HepG2 (cell line): ENCODE measurements around the gene SCYGR6. TPM values are rescaled to one million over a fixed set of nuclear protein-coding genes. Genes with fewer than 3 reads are reported as not detected.

Experiments
- BRD4 ChIP-seq: sonication (generic); formaldehyde crosslinking; IDR thresholded peaks from 2 replicates; pipeline ENCODE4 v1.4.0; 2020; ENCODE audit warnings: missing genetic modification reagents
- DNMT3B ChIP-seq: conservative IDR thresholded peaks from 2 replicates; pipeline ENCODE4 v1.6.1; 2016; ENCODE audit warnings: missing biosample characterization, control low read depth
- FOXA1 ChIP-seq, 2 experiments: fragments of 450-650 bp in 1 of 2; sonication (generic) in 1 of 2; formaldehyde crosslinking in 1 of 2; IDR thresholded peaks; 2 replicates each; pipeline versions ENCODE4 v1.4.0 to v1.6.1; 2016 to 2020; ENCODE audit warnings: missing genetic modification reagents in 1 of 2
- FOXP1 ChIP-seq, 2 experiments: fragments of 450-650 bp in 1 of 2; IDR thresholded peaks; 2 replicates each; pipeline ENCODE4 v1.6.1; 2017 to 2018; ENCODE audit warnings: antibody characterized with exemption in 1 of 2
- HOXA9 ChIP-seq: sonication (generic); formaldehyde crosslinking; IDR thresholded peaks from 2 replicates; pipeline ENCODE4 v1.8.1; 2022; ENCODE audit warnings: missing genetic modification reagents, mild to moderate bottlenecking, moderate library complexity, borderline replicate concordance
- MYNN ChIP-seq: sonication (generic); formaldehyde crosslinking; IDR thresholded peaks from 2 replicates; pipeline ENCODE4 v1.4.0; 2020; ENCODE audit warnings: mild to moderate bottlenecking, low read depth, missing genetic modification reagents
- NCOA1 ChIP-seq: sonication (generic); formaldehyde crosslinking; IDR thresholded peaks from 2 replicates; pipeline ENCODE4 v1.9.0; 2021; ENCODE audit warnings: missing genetic modification reagents
- NCOA2 ChIP-seq: sonication (generic); formaldehyde crosslinking; IDR thresholded peaks from 2 replicates; pipeline ENCODE4 v1.8.0; 2022; ENCODE audit warnings: inconsistent platforms
- NPAS2 ChIP-seq: sonication (generic); formaldehyde crosslinking; IDR thresholded peaks from 2 replicates; pipeline ENCODE4 v1.8.0; 2022; ENCODE audit warnings: mild to moderate bottlenecking, missing genetic modification reagents, borderline replicate concordance
- RAD51 ChIP-seq: fragments of 450-650 bp; IDR thresholded peaks from 2 replicates; pipeline ENCODE4 v1.6.1; 2016; ENCODE audit warnings: borderline replicate concordance
- SOX6 ChIP-seq, 2 experiments: fragments of 450-650 bp in 1 of 2; sonication (generic) in 1 of 2; formaldehyde crosslinking in 1 of 2; IDR thresholded peaks; 2 replicates each; pipeline versions ENCODE4 v1.4.0 to v1.6.1; 2017 to 2020; ENCODE audit warnings: antibody characterized with exemption in 1 of 2, mild to moderate bottlenecking in 1 of 2, missing genetic modification reagents in 1 of 2
- SYNCRIP ChIP-seq: fragments of 200-400 bp; formaldehyde crosslinking; IDR thresholded peaks from 2 replicates; pipeline ENCODE4 v1.6.1; 2018; ENCODE audit warnings: mild to moderate bottlenecking, low read depth, low read length; ENCODE audit not compliant: insufficient read depth
- TIGD3 ChIP-seq: sonication (generic); formaldehyde crosslinking; IDR thresholded peaks from 2 replicates; pipeline ENCODE4 v1.5.1; 2020; ENCODE audit warnings: mild to moderate bottlenecking, missing genetic modification reagents, borderline replicate concordance
- XBP1 ChIP-seq: sonication (generic); formaldehyde crosslinking; IDR thresholded peaks from 2 replicates; pipeline ENCODE4 v1.5.0; 2020; ENCODE audit warnings: missing genetic modification reagents
- ZBTB20 ChIP-seq: sonication (generic); formaldehyde crosslinking; IDR thresholded peaks from 2 replicates; pipeline ENCODE4 v1.8.1; 2023; ENCODE audit warnings: missing genetic modification reagents, low read depth, mild to moderate bottlenecking, borderline replicate concordance
- ZMYM2 ChIP-seq: sonication (generic); formaldehyde crosslinking; IDR thresholded peaks from 2 replicates; pipeline ENCODE4 v1.8.0; 2022; ENCODE audit warnings: mild to moderate bottlenecking, missing genetic modification reagents
- ZNF207 ChIP-seq: fragments of 450-650 bp; IDR thresholded peaks from 2 replicates; pipeline ENCODE4 v1.6.1; 2016; ENCODE audit warnings: antibody characterized with exemption, borderline replicate concordance
- ZNF350 ChIP-seq: sonication (generic); formaldehyde crosslinking; IDR thresholded peaks from 2 replicates; pipeline ENCODE4 v1.4.0; 2020; ENCODE audit warnings: mild to moderate bottlenecking, low read depth, missing genetic modification reagents, borderline replicate concordance
- ZNF510 ChIP-seq: sonication (generic); formaldehyde crosslinking; IDR thresholded peaks from 2 replicates; pipeline ENCODE4 v1.4.0; 2020; ENCODE audit warnings: low read depth, mild to moderate bottlenecking, missing genetic modification reagents
- ZNF782 ChIP-seq: sonication (generic); formaldehyde crosslinking; IDR thresholded peaks from 2 replicates; pipeline ENCODE4 v1.4.0; 2020; ENCODE audit warnings: missing genetic modification reagents, mild to moderate bottlenecking, borderline replicate concordance
- ZNF784 ChIP-seq: sonication (generic); formaldehyde crosslinking; IDR thresholded peaks from 2 replicates; pipeline ENCODE4 v1.5.1; 2020; ENCODE audit warnings: missing genetic modification reagents, mild to moderate bottlenecking, borderline replicate concordance
- ZNF891 ChIP-seq: sonication (generic); formaldehyde crosslinking; IDR thresholded peaks from 2 replicates; pipeline ENCODE4 v1.5.0; 2020; ENCODE audit warnings: mild to moderate bottlenecking, missing genetic modification reagents
- polyA plus RNA-seq, 8 experiments: library from polyadenylated mRNA; depleted of rRNA in 3 of 8; stranded (reverse) in 7 of 8; unstranded in 1 of 8; fragments of >200 nt; fragmentation: Illumina TruSeq in 4 of 8; extraction: Trizol in 4 of 8; gene quantifications; 2 replicates each; pipeline versions ENCODE4 v1.2.1 to v1.2.3, GENCODE V29; 2011 to 2016; ENCODE audit warnings: low read depth in 4 of 8, missing spikeins in 1 of 8, mixed read lengths in 1 of 8; ENCODE audit not compliant: insufficient read depth in 1 of 8
- total RNA-seq, 5 experiments: library from RNA; depleted of rRNA; stranded (reverse); fragments of >200 nt; fragmentation: Illumina TruSeq; extraction: Trizol; gene quantifications; 2 replicates each; pipeline ENCODE4 v1.2.3, GENCODE V29; 2016; ENCODE audit warnings: low read depth in 1 of 5
- TF ChIP-seq, protein P1 (sequence below): sonication (generic); formaldehyde crosslinking; IDR thresholded peaks from 2 replicates; pipeline ENCODE4 v1.8.0; 2022; ENCODE audit warnings: missing genetic modification reagents, mild to moderate bottlenecking, moderate library complexity, borderline replicate concordance
- TF ChIP-seq, protein P2 (sequence below): sonication (generic); formaldehyde crosslinking; IDR thresholded peaks from 2 replicates; pipeline ENCODE4 v1.5.0; 2020; ENCODE audit warnings: mild to moderate bottlenecking, missing genetic modification reagents, borderline replicate concordance

Gene SCYGR6
- total and polyA plus RNA-seq, 2 of the 13 experiments (the other 11 are each of a cell fraction or from before 2014, with no cell fraction given): not detected

GRCh38 chr2:227774011-227774624 lies 49.6 kb upstream of the SCYGR6 start (continued):
- no peak for TF ChIP-seq RAD51
- no peak for TF ChIP-seq FOXA1 (IDR thresholded peaks at IDR 0.05)
- peak; percentile 68 for TF ChIP-seq FOXA1 (CRISPR knock-in tag; IDR thresholded peaks at IDR 0.05)
- TF ChIP-seq SYNCRIP: no peak
- TF ChIP-seq NCOA2 (CRISPR knock-in tag): peak; percentile 37; the same call in 1 of the 2 replicates
- no peak for TF ChIP-seq XBP1 (CRISPR knock-in tag)
- TF ChIP-seq NCOA1 (CRISPR knock-in tag): no peak
- TF ChIP-seq ZNF350 (CRISPR knock-in tag): no peak
- no peak for TF ChIP-seq ZNF891
- no peak for TF ChIP-seq ZBTB20 (CRISPR knock-in tag)
- no peak for TF ChIP-seq FOXP1 (IDR thresholded peaks at IDR 0.05)
- TF ChIP-seq FOXP1 (CRISPR knock-in tag; IDR thresholded peaks at IDR 0.05): peak; percentile 59; the same call in 1 of the 2 replicates
- TF ChIP-seq DNMT3B (CRISPR knock-in tag): no peak
- TF ChIP-seq, protein P1, sequence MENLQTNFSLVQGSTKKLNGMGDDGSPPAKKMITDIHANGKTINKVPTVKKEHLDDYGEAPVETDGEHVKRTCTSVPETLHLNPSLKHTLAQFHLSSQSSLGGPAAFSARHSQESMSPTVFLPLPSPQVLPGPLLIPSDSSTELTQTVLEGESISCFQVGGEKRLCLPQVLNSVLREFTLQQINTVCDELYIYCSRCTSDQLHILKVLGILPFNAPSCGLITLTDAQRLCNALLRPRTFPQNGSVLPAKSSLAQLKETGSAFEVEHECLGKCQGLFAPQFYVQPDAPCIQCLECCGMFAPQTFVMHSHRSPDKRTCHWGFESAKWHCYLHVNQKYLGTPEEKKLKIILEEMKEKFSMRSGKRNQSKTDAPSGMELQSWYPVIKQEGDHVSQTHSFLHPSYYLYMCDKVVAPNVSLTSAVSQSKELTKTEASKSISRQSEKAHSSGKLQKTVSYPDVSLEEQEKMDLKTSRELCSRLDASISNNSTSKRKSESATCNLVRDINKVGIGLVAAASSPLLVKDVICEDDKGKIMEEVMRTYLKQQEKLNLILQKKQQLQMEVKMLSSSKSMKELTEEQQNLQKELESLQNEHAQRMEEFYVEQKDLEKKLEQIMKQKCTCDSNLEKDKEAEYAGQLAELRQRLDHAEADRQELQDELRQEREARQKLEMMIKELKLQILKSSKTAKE (CRISPR knock-in tag): no peak
- TF ChIP-seq ZNF207: no peak
- TF ChIP-seq NPAS2 (CRISPR knock-in tag): no peak
- TF ChIP-seq HOXA9 (CRISPR knock-in tag): no peak
- TF ChIP-seq ZMYM2: no peak; the same call in 1 of the 2 replicates
- TF ChIP-seq ZNF782 (CRISPR knock-in tag): no peak
- TF ChIP-seq SOX6 (IDR thresholded peaks at IDR 0.05): no peak
- TF ChIP-seq SOX6 (CRISPR knock-in tag; IDR thresholded peaks at IDR 0.05): peak; percentile 58
- TF ChIP-seq TIGD3: no peak
- TF ChIP-seq ZNF784 (CRISPR knock-in tag): 0 out of 2 replicates have a peak, but pooled peaks have one; percentile 21
- no peak for TF ChIP-seq BRD4 (CRISPR knock-in tag)
- TF ChIP-seq ZNF510 (CRISPR knock-in tag): no peak
- TF ChIP-seq MYNN (CRISPR knock-in tag): no peak
- TF ChIP-seq, protein P2, sequence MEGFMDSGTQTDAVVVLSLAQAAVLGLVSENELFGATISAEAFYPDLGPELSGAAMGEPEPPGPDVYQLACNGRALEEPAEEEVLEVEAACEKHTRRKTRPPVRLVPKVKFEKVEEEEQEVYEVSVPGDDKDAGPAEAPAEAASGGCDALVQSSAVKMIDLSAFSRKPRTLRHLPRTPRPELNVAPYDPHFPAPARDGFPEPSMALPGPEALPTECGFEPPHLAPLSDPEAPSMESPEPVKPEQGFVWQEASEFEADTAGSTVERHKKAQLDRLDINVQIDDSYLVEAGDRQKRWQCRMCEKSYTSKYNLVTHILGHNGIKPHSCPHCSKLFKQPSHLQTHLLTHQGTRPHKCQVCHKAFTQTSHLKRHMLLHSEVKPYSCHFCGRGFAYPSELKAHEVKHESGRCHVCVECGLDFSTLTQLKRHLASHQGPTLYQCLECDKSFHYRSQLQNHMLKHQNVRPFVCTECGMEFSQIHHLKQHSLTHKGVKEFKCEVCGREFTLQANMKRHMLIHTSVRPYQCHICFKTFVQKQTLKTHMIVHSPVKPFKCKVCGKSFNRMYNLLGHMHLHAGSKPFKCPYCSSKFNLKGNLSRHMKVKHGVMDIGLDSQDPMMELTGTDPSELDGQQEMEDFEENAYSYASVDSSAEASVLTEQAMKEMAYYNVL (CRISPR knock-in tag): no peak
